Neuronal stem cell (in vitro differentiated cells): Measurements from ENCODE around the gene ANKS1B.

Experiments used
- DNase-seq: peaks from one replicate; pipeline ENCODE4 v3.0.0-alpha.2; 2013; ENCODE audit warnings: low spot score
- H2AFZ ChIP-seq: one replicate; pipeline ENCODE4 v1.6.1; 2013; ENCODE audit warnings: mild to moderate bottlenecking, low read length, inconsistent platforms
- H2AK5ac ChIP-seq: 2 replicates; pipeline ENCODE4 v1.6.1; 2013; ENCODE audit warnings: low read depth, mild to moderate bottlenecking, inconsistent platforms, low read length, moderate library complexity, mixed read lengths
- H2BK120ac ChIP-seq: 2 replicates; pipeline ENCODE4 v1.6.1; 2013; ENCODE audit warnings: low read depth, mild to moderate bottlenecking, inconsistent platforms, low read length, moderate library complexity, mixed read lengths
- H2BK12ac ChIP-seq: one replicate; pipeline ENCODE4 v1.6.1; 2013; ENCODE audit warnings: low read length, inconsistent platforms
- H2BK15ac ChIP-seq: 2 replicates; pipeline ENCODE4 v1.6.1; 2013; ENCODE audit warnings: mild to moderate bottlenecking, low read length, inconsistent platforms, mixed read lengths
- H2BK5ac ChIP-seq: one replicate; pipeline ENCODE4 v1.6.1; 2013; ENCODE audit warnings: inconsistent platforms, mild to moderate bottlenecking, low read length, moderate library complexity
- H3K14ac ChIP-seq: one replicate; pipeline ENCODE4 v1.6.1; 2013; ENCODE audit warnings: low read length, inconsistent platforms
- H3K18ac ChIP-seq: 2 replicates; pipeline ENCODE4 v1.6.1; 2013; ENCODE audit warnings: low read length, inconsistent platforms
- H3K23ac ChIP-seq: 2 replicates; pipeline ENCODE4 v1.6.1; 2013; ENCODE audit warnings: low read depth, mild to moderate bottlenecking, mixed read lengths, low read length, inconsistent platforms; ENCODE audit not compliant: poor library complexity
- H3K27ac ChIP-seq: replicated peaks from 3 replicates; pipeline ENCODE4 v1.5.1; 2013; ENCODE audit warnings: low read length, inconsistent platforms
- H3K27me3 ChIP-seq, 3 experiments: 2 replicates each; pipeline ENCODE4 v1.6.1; 2013; ENCODE audit warnings: low read length in 3 of 3, mild to moderate bottlenecking in 2 of 3, inconsistent platforms in 1 of 3, low read depth in 1 of 3, mixed read lengths in 1 of 3, moderate library complexity in 1 of 3; ENCODE audit not compliant: control insufficient read depth in 3 of 3, insufficient read depth in 3 of 3
- H3K36me3 ChIP-seq, 2 donors: replicated peaks in 1 of 2; 2 replicates each; pipeline ENCODE4 v1.6.1; 2013; ENCODE audit warnings: low read length in 2 of 2; ENCODE audit not compliant: control insufficient read depth in 2 of 2, insufficient read depth in 2 of 2
- H3K4ac ChIP-seq: 2 replicates; pipeline ENCODE4 v1.6.1; 2013; ENCODE audit warnings: inconsistent platforms, mild to moderate bottlenecking, low read length, moderate library complexity
- H3K4me1 ChIP-seq, 2 donors: 1 replicate in 1 of 2; 2 replicates in 1 of 2; pipeline ENCODE4 v1.6.1; 2013; ENCODE audit warnings: low read length in 2 of 2, low read depth in 1 of 2; ENCODE audit not compliant: control insufficient read depth in 2 of 2, insufficient read depth in 1 of 2
- H3K4me2 ChIP-seq: one replicate; pipeline ENCODE4 v1.6.1; 2013; ENCODE audit warnings: mild to moderate bottlenecking, low read length, inconsistent platforms; ENCODE audit not compliant: insufficient read depth, poor library complexity, severe bottlenecking
- H3K4me3 ChIP-seq, 2 donors: 2 replicates each; pipeline ENCODE4 v1.5.1; 2013; ENCODE audit warnings: low read length in 2 of 2, mild to moderate bottlenecking in 2 of 2, inconsistent platforms in 1 of 2, moderate library complexity in 1 of 2
- H3K79me1 ChIP-seq: one replicate; pipeline ENCODE4 v1.6.1; 2013; ENCODE audit warnings: low read depth, mild to moderate bottlenecking, inconsistent platforms, low read length, moderate library complexity
- H3K9ac ChIP-seq: one replicate; pipeline ENCODE4 v1.6.1; 2013; ENCODE audit warnings: mild to moderate bottlenecking, low read depth, low read length, inconsistent platforms; ENCODE audit not compliant: poor library complexity
- H3K9me3 ChIP-seq, 2 donors: replicated peaks in 1 of 2; 2 replicates each; pipeline versions ENCODE3 to v1.6.1; 2013; ENCODE audit warnings: low read length in 2 of 2, mild to moderate bottlenecking in 2 of 2, inconsistent platforms in 1 of 2, low read depth in 1 of 2, mixed read lengths in 1 of 2, moderate library complexity in 1 of 2; ENCODE audit not compliant: control insufficient read depth in 2 of 2, insufficient read depth in 1 of 2
- H4K8ac ChIP-seq: one replicate; pipeline ENCODE4 v1.6.1; 2013; ENCODE audit warnings: low read depth, mild to moderate bottlenecking, inconsistent platforms, low read length, moderate library complexity
- H4K91ac ChIP-seq: one replicate; pipeline ENCODE4 v1.6.1; 2013; ENCODE audit warnings: low read length, low read depth, mild to moderate bottlenecking, inconsistent platforms; ENCODE audit not compliant: poor library complexity
- WGBS, 2 donors: extraction: QIAGEN DNeasy Blood & Tissue Kit; methylation state at CpG; one replicate each; pipeline ENCODE4 v1.1.7; 2013; ENCODE audit warnings: missing lambda C conversion rate in 2 of 2, mixed read lengths in 1 of 2; ENCODE audit not compliant: insufficient read length in 2 of 2, insufficient replicate concordance in 1 of 2; ENCODE audit errors: extremely low coverage in 2 of 2; 5-methylcytosine and 5-hydroxymethylcytosine counted together

Gene ANKS1B

GRCh38 chr12:99957866-99958466 is 26.8 kb downstream of the ANKS1B start:
- no peak overlapping the region for H2BK15ac ChIP-seq
- no peak overlapping the region for H2BK12ac ChIP-seq
- H3K4me3 ChIP-seq, result no peak overlapping the region
- H3K27me3 ChIP-seq, result peaks cover 0 to 7% (median 0%) of the 10 kb centered on the region in 3 experiments
- no peak overlapping the region for H2BK120ac ChIP-seq
- H3K9ac ChIP-seq, result no peak overlapping the region
- no peak overlapping the region for H2AK5ac ChIP-seq
- H3K4me2 ChIP-seq, result no peak overlapping the region
- no peak overlapping the region for H3K14ac ChIP-seq
- H3K4me1 ChIP-seq, result no peaks in the 10 kb centered on the region
- H3K18ac ChIP-seq, result no peak overlapping the region
- no peak overlapping the region for H2AFZ ChIP-seq
- H3K36me3 ChIP-seq, result no peaks in the 10 kb centered on the region
- no peak overlapping the region for H4K91ac ChIP-seq
- no peaks in the 10 kb centered on the region for H3K79me1 ChIP-seq
- H3K27ac ChIP-seq, result no peak overlapping the region
- no peak overlapping the region for H2BK5ac ChIP-seq
- no CpG with 5 or more reads among the region's 4 CpGs for WGBS, 2 donors
- H3K4ac ChIP-seq, result no peak overlapping the region
- no peaks in the 10 kb centered on the region for H3K9me3 ChIP-seq
- no peak overlapping the region for H4K8ac ChIP-seq
- H3K23ac ChIP-seq, result no peak overlapping the region
- no peak for DNase-seq

GRCh38 chr12:99954724-99955123 is 30.0 kb downstream of the ANKS1B start:
- Histone ChIP-seq H2BK12ac (no peak overlapping the region), H4K91ac (no peak overlapping the region), H2AK5ac (no peak overlapping the region), H2BK5ac (no peak overlapping the region), H2BK120ac (no peak overlapping the region), H3K27me3 (peaks cover 0 to 7% (median 0%) of the 10 kb centered on the region in 3 experiments), H3K4me1 (no peaks in the 10 kb centered on the region), H3K36me3 (no peaks in the 10 kb centered on the region), H3K14ac (no peak overlapping the region), H3K18ac (no peak overlapping the region), H3K23ac (no peak overlapping the region), H4K8ac (no peak overlapping the region), H3K4me2 (no peak overlapping the region), H3K4ac (no peak overlapping the region), H3K9me3 (no peaks in the 10 kb centered on the region), H3K9ac (no peak overlapping the region), H2BK15ac (no peak overlapping the region), H3K27ac (no peak overlapping the region), H3K79me1 (no peaks in the 10 kb centered on the region), H3K4me3 (no peak overlapping the region), H2AFZ (no peak overlapping the region)
- WGBS, 2 donors, result no CpG with 5 or more reads among the region's 2 CpGs
- no peak for DNase-seq

GRCh38 chr12:99948370-99948769 is 36.4 kb downstream of the ANKS1B start:
- Histone ChIP-seq H3K36me3 (no peaks in the 10 kb centered on the region), H2BK15ac (no peak overlapping the region)

GRCh38 chr12:99946131-99946530 is 38.6 kb downstream of the ANKS1B start:
- Histone ChIP-seq H2BK12ac (no peak overlapping the region), H3K4me1 (no peaks in the 10 kb centered on the region), H4K91ac (no peak overlapping the region), H3K18ac (no peak overlapping the region), H2BK5ac (no peak overlapping the region), H2BK120ac (no peak overlapping the region), H4K8ac (no peak overlapping the region), H3K14ac (no peak overlapping the region), H3K23ac (no peak overlapping the region), H3K79me1 (no peaks in the 10 kb centered on the region), H2AFZ (no peak overlapping the region), H3K9ac (no peak overlapping the region), H3K36me3 (no peaks in the 10 kb centered on the region), H3K9me3 (no peaks in the 10 kb centered on the region), H3K4ac (no peak overlapping the region), H3K27me3 (no peaks in the 10 kb centered on the region), H3K4me2 (no peak overlapping the region), H3K27ac (no peak overlapping the region), H2AK5ac (no peak overlapping the region), H3K4me3 (no peak overlapping the region), H2BK15ac (no peak overlapping the region)
- WGBS, 2 donors, result no CpG with 5 or more reads among the region's 1 CpG
- DNase-seq, result no peak

More at GRCh38 chr12:99948370-99948769, 36.4 kb downstream of the ANKS1B start:
- Histone ChIP-seq H3K4me1 (no peaks in the 10 kb centered on the region), H3K4me3 (no peak overlapping the region), H4K8ac (no peak overlapping the region), H3K27ac (no peak overlapping the region), H3K9ac (no peak overlapping the region), H2AK5ac (no peak overlapping the region), H2AFZ (no peak overlapping the region), H3K79me1 (no peaks in the 10 kb centered on the region), H3K4ac (no peak overlapping the region), H3K23ac (no peak overlapping the region), H2BK12ac (no peak overlapping the region), H3K14ac (no peak overlapping the region), H3K18ac (no peak overlapping the region), H2BK5ac (no peak overlapping the region), H3K9me3 (no peaks in the 10 kb centered on the region), H3K27me3 (no peaks in the 10 kb centered on the region), H4K91ac (no peak overlapping the region), H3K4me2 (no peak overlapping the region), H2BK120ac (no peak overlapping the region)
- no CpG with 5 or more reads among the region's 3 CpGs for WGBS, 2 donors
- no peak for DNase-seq
